HCT116 (cell line): Measurements from ENCODE around the gene NEDD4L. TPM values are rescaled to one million over a fixed set of nuclear protein-coding genes. Genes with fewer than 3 reads are reported as not detected.
A peak's percentile ranks its signal among the peaks of the same experiment; 100 is the strongest.

ENCODE experiments used
- ATAC-seq: fragments of 200-7000 bp; cut with Tn5 transposase; 2 replicates; pipeline ENCODE4 v1.9.1; 2020; ENCODE audit warnings: mild to moderate bottlenecking, moderate library complexity
- BruUV-seq: library from RNA; stranded (reverse); fragments of 400-500 nt; replicated peaks from 2 replicates; lab custom pipeline; 2021; lab: Mats Ljungman, UMichigan
- CTCF ChIA-PET: fragments of 300-600 bp; sonication (Branson Sonifier 250); formaldehyde crosslinking; loops from one replicate; lab custom pipeline; 2021; ENCODE audit warnings: antibody characterized with exemption; lab: Charles Lee
- POLR2A ChIA-PET: fragments of 300-600, 350-600 bp; sonication (Branson Sonifier 250); formaldehyde crosslinking; loops from one replicate; lab custom pipeline; 2021; ENCODE audit warnings: antibody characterized with exemption; lab: Charles Lee
- RAD21 ChIA-PET, 2 experiments: fragments of 300-600 bp; sonication (Branson Sonifier 250); formaldehyde crosslinking; loops; one replicate each; lab custom pipeline; 2023; ENCODE audit warnings: low total read pairs in 2 of 2; ENCODE audit not compliant: uncharacterized antibody in 2 of 2, unreplicated experiment in 2 of 2, low non-redundant PET in 1 of 2; lab: Charles Lee
- DNase-seq: peaks from one replicate; pipeline ENCODE4 v3.0.0-alpha.2; 2010; ENCODE audit warnings: low read depth, low spot score
- H2AFZ ChIP-seq: fragments of 200-600 bp; shearing (Covaris generic), sonication (generic); 2 replicates; pipeline ENCODE4 v1.6.1; 2017; ENCODE audit warnings: low read depth, mixed run types, mixed read lengths, antibody characterized with exemption, low read length; ENCODE audit not compliant: poor library complexity, severe bottlenecking
- H3K27ac ChIP-seq: 2 replicates; pipeline ENCODE4 v1.5.1; 2012; ENCODE audit warnings: low read depth, low read length
- H3K27me3 ChIP-seq: fragments of 200-600 bp; sonication (generic); 2 replicates; pipeline ENCODE4 v1.6.1; 2016; ENCODE audit warnings: mixed run types, low read length, mixed read lengths; ENCODE audit not compliant: insufficient read depth
- H3K36me3 ChIP-seq, 2 experiments: fragments of 200-500 bp in 1 of 2; fragments of 200-600 bp in 1 of 2; sonication (Bioruptor generic) in 1 of 2; sonication (generic) in 1 of 2; 2 replicates each; pipeline versions ENCODE4 v1.5.1 to v1.6.1; 2014 to 2016; ENCODE audit warnings: low read length in 2 of 2, inconsistent platforms in 1 of 2, mixed read lengths in 1 of 2, mixed run types in 1 of 2; ENCODE audit not compliant: insufficient read depth in 2 of 2, control insufficient read depth in 1 of 2
- H3K4me1 ChIP-seq, 2 experiments: fragments of 200-600 bp in 1 of 2; sonication (generic) in 1 of 2; 2 replicates each; pipeline versions ENCODE4 v1.5.1 to v1.6.1; 2012 to 2017; ENCODE audit warnings: low read length in 2 of 2, inconsistent platforms in 1 of 2, mild to moderate bottlenecking in 1 of 2, mixed read lengths in 1 of 2, mixed run types in 1 of 2, moderate library complexity in 1 of 2; ENCODE audit not compliant: insufficient read depth in 2 of 2, control insufficient read depth in 1 of 2
- H3K4me2 ChIP-seq: fragments of 200-600 bp; sonication (generic); 2 replicates; pipeline ENCODE4 v1.6.1; 2017; ENCODE audit warnings: mixed run types, low read length, mixed read lengths
- H3K4me3 ChIP-seq, 2 experiments: fragments of 200-600 bp in 1 of 2; sonication (generic) in 1 of 2; replicated peaks in 1 of 2; 2 replicates each; pipeline ENCODE4 v1.5.1; 2011 to 2016; ENCODE audit warnings: low read length in 2 of 2, control low read depth in 1 of 2, low read depth in 1 of 2, mild to moderate bottlenecking in 1 of 2, mixed read lengths in 1 of 2, mixed run types in 1 of 2
- H3K79me2 ChIP-seq: fragments of 200-600 bp; sonication (generic); 2 replicates; pipeline ENCODE4 v1.6.1; 2017; ENCODE audit warnings: mild to moderate bottlenecking, mixed run types, low read length, moderate library complexity, mixed read lengths; ENCODE audit not compliant: insufficient read depth
- H3K9ac ChIP-seq: fragments of 200-600 bp; sonication (generic); 2 replicates; pipeline ENCODE4 v1.6.1; 2016; ENCODE audit warnings: low read length, mixed read lengths
- H3K9me2 ChIP-seq: fragments of 200-600 bp; sonication (generic), shearing (Covaris generic); 2 replicates; pipeline ENCODE4 v1.6.1; 2017; ENCODE audit warnings: mixed run types, mild to moderate bottlenecking, moderate library complexity; ENCODE audit not compliant: insufficient read depth
- H3K9me3 ChIP-seq, 2 experiments: fragments of 200-500 bp in 1 of 2; fragments of 200-600 bp in 1 of 2; sonication (Bioruptor generic) in 1 of 2; sonication (generic) in 1 of 2; 2 replicates each; pipeline ENCODE4 v1.6.1; 2014 to 2017; ENCODE audit warnings: low read length in 2 of 2, mixed read lengths in 2 of 2, inconsistent platforms in 1 of 2, low read depth in 1 of 2, mild to moderate bottlenecking in 1 of 2, mixed run types in 1 of 2, moderate library complexity in 1 of 2; ENCODE audit not compliant: control insufficient read depth in 1 of 2, insufficient read depth in 1 of 2
- H4K20me1 ChIP-seq: fragments of 200-600 bp; sonication (generic), shearing (Covaris generic); 2 replicates; pipeline ENCODE4 v1.6.1; 2017; ENCODE audit warnings: mixed run types, mild to moderate bottlenecking, moderate library complexity; ENCODE audit not compliant: insufficient read depth
- CEBPB ChIP-seq: IDR thresholded peaks from 2 replicates; pipeline ENCODE4 v1.6.1; 2012; ENCODE audit warnings: low read depth
- EZH2phosphoT487 ChIP-seq: fragments of 200-600 bp; IDR thresholded peaks from 2 replicates; pipeline ENCODE4 v1.6.1; 2018; ENCODE audit warnings: antibody characterized with exemption, borderline replicate concordance
- JUND ChIP-seq: IDR thresholded peaks from 2 replicates; pipeline ENCODE4 v1.6.1; 2012
- RAD21 ChIP-seq: IDR thresholded peaks from 2 replicates; pipeline ENCODE4 v1.6.1; 2012; ENCODE audit warnings: low read depth, mild to moderate bottlenecking
- SP1 ChIP-seq: IDR thresholded peaks from 2 replicates; pipeline ENCODE4 v1.6.1; 2012; ENCODE audit warnings: low read depth
- ZFX ChIP-seq: fragments of 450-650 bp; IDR thresholded peaks from 2 replicates; pipeline ENCODE4 v1.6.1; 2017
- intact Hi-C: fragments of 100-400 bp; cut with micrococcal nuclease; formaldehyde crosslinking; loops from 2 replicates; pipeline ENCODE4 v1.10.0; 2022
- total RNA-seq: library from RNA; stranded (reverse); gene quantifications from one replicate; pipeline ENCODE4 v1.2.1, GENCODE V29; 2021; ENCODE audit not compliant: unreplicated experiment
- TF ChIP-seq, protein P1 (sequence below), 3 experiments: fragments of 200-600 bp in 1 of 3; sonication (generic) in 1 of 3; IDR thresholded peaks in 2 of 3; conservative IDR thresholded peaks in 1 of 3; 2 replicates each; pipeline ENCODE4 v1.5.1; 2012 to 2017; ENCODE audit warnings: low read depth in 2 of 3, low read length in 2 of 3, antibody characterized with exemption in 1 of 3, borderline replicate concordance in 1 of 3, control low read depth in 1 of 3, mild to moderate bottlenecking in 1 of 3, mixed read lengths in 1 of 3, mixed run types in 1 of 3, moderate library complexity in 1 of 3; ENCODE audit not compliant: insufficient read depth in 1 of 3
- TF ChIP-seq, protein P2 (sequence below): IDR thresholded peaks from 2 replicates; pipeline ENCODE4 v1.6.1; 2012; ENCODE audit warnings: low read depth
- TF ChIP-seq, protein P3 (sequence below): IDR thresholded peaks from 2 replicates; pipeline ENCODE4 v1.6.1; 2012

NEDD4L gene
- total RNA-seq, 1 experiment from 2014 or later = 41.5 TPM

DNA sequence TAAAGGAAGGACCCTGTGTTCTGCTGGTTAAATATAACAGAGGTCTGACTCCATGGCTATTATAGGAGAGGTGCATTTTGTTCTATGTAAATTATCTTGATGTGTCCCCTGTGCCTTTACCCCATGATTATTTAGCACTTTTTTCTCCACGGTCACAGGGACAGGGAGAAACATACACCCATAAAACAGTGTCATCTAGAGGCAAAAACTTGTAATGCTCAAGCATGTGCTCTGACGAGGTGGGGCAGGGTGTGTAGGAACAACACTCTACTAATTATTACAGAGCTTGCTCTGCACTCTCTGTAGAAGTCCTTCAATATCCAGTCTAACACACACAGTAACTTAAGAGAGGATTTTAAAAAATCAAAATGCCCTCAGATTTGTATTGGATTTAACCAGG lies 187.9 kb downstream of the NEDD4L start:
- TF ChIP-seq RAD21 (peak; percentile 71), ZFX (no peak), EZH2phosphoT487 (no peak), SP1 (no peak), CEBPB (no peak), JUND (no peak)
- TF ChIP-seq, protein P1, sequence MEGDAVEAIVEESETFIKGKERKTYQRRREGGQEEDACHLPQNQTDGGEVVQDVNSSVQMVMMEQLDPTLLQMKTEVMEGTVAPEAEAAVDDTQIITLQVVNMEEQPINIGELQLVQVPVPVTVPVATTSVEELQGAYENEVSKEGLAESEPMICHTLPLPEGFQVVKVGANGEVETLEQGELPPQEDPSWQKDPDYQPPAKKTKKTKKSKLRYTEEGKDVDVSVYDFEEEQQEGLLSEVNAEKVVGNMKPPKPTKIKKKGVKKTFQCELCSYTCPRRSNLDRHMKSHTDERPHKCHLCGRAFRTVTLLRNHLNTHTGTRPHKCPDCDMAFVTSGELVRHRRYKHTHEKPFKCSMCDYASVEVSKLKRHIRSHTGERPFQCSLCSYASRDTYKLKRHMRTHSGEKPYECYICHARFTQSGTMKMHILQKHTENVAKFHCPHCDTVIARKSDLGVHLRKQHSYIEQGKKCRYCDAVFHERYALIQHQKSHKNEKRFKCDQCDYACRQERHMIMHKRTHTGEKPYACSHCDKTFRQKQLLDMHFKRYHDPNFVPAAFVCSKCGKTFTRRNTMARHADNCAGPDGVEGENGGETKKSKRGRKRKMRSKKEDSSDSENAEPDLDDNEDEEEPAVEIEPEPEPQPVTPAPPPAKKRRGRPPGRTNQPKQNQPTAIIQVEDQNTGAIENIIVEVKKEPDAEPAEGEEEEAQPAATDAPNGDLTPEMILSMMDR (IDR thresholded peaks at IDR 0.05 in 2 of 3, conservative IDR thresholded peaks at IDR 0.05 in 1 of 3; ENCODE audit: borderline replicate concordance in 1 of 3, insufficient read depth in 1 of 3, low read depth in 2 of 3, low read length in 2 of 3) = peak; percentile 40 to 71 (median 47); a peak in 5 of 6 replicates
- TF ChIP-seq, protein P2, sequence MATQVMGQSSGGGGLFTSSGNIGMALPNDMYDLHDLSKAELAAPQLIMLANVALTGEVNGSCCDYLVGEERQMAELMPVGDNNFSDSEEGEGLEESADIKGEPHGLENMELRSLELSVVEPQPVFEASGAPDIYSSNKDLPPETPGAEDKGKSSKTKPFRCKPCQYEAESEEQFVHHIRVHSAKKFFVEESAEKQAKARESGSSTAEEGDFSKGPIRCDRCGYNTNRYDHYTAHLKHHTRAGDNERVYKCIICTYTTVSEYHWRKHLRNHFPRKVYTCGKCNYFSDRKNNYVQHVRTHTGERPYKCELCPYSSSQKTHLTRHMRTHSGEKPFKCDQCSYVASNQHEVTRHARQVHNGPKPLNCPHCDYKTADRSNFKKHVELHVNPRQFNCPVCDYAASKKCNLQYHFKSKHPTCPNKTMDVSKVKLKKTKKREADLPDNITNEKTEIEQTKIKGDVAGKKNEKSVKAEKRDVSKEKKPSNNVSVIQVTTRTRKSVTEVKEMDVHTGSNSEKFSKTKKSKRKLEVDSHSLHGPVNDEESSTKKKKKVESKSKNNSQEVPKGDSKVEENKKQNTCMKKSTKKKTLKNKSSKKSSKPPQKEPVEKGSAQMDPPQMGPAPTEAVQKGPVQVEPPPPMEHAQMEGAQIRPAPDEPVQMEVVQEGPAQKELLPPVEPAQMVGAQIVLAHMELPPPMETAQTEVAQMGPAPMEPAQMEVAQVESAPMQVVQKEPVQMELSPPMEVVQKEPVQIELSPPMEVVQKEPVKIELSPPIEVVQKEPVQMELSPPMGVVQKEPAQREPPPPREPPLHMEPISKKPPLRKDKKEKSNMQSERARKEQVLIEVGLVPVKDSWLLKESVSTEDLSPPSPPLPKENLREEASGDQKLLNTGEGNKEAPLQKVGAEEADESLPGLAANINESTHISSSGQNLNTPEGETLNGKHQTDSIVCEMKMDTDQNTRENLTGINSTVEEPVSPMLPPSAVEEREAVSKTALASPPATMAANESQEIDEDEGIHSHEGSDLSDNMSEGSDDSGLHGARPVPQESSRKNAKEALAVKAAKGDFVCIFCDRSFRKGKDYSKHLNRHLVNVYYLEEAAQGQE = no peak
- TF ChIP-seq, protein P3, sequence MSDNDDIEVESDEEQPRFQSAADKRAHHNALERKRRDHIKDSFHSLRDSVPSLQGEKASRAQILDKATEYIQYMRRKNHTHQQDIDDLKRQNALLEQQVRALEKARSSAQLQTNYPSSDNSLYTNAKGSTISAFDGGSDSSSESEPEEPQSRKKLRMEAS = peak; percentile 76
- intact Hi-C loops = no loop called here
- Histone ChIP-seq H2AFZ (no peak overlapping the region), H3K4me3 (no peak overlapping the region), H3K36me3 (no peaks in the 10 kb centered on the region), H3K79me2 (peaks cover 3% of the 10 kb centered on the region; the same call in 1 of the 2 replicates), H4K20me1 (no peaks in the 10 kb centered on the region; the same call in 1 of the 2 replicates), H3K9me3 (no peaks in the 10 kb centered on the region), H3K9me2 (no peaks in the 10 kb centered on the region), H3K4me2 (peak overlapping the region; percentile 66), H3K27me3 (no peaks in the 10 kb centered on the region), H3K4me1 (peaks cover 30 to 43% of the 10 kb centered on the region in 2 experiments), H3K9ac (peak overlapping the region; percentile 23), H3K27ac (0 out of 2 replicates have a peak overlapping the region, but pooled peaks have one; percentile 37)
- ATAC-seq = peak; percentile 85
- DNase-seq = no peak
- ChIA-PET POLR2A (interaction anchor here (1.2 kb wide), 1 partner anchor 11 kb away, joined by 3 read pairs; no protein-coding TSS in a partner anchor), CTCF (interaction anchor here (0.6 to 0.7 kb wide), 2 partner anchors 11 to 44 kb away, joined by 4 to 8 read pairs; no protein-coding TSS in a partner anchor), RAD21 (interaction anchor here in 1 of 2 experiments (1.0 kb wide), 1 partner anchor 90 kb away, joined by 5 read pairs; no protein-coding TSS in a partner anchor)
- BruUV-seq = no TSS peak
